SK-N-SH treated with all-trans-retinoic acid at 6 μM for 48 hours (cell line): Measurements from ENCODE around the gene PCNP.

Experiments used
- ATAC-seq: fragments of 200-7000 bp; cut with Tn5 transposase; 3 replicates; pipeline ENCODE4 v1.9.1; 2020; ENCODE audit warnings: mild to moderate bottlenecking, moderate library complexity
- BACH2 ChIP-seq: fragments of 250-450 bp; sonication (Bioruptor Pico); IDR thresholded peaks from 2 replicates; pipeline ENCODE4 v1.9.0; 2021; ENCODE audit warnings: mild to moderate bottlenecking, borderline replicate concordance
- CSDC2 ChIP-seq: fragments of 250-450 bp; sonication (Bioruptor Pico); IDR thresholded peaks from 2 replicates; pipeline ENCODE4 v1.5.0; 2020; ENCODE audit warnings: mild to moderate bottlenecking, moderate library complexity
- ESRRG ChIP-seq: fragments of 250-450 bp; sonication (Bioruptor Pico); IDR thresholded peaks from 2 replicates; pipeline ENCODE4 v1.6.1; 2021; ENCODE audit warnings: mild to moderate bottlenecking
- GLIS3 ChIP-seq: fragments of 250-450 bp; sonication (Bioruptor Pico); IDR thresholded peaks from 2 replicates; pipeline ENCODE4 v1.5.0; 2020; ENCODE audit warnings: mild to moderate bottlenecking, moderate library complexity
- ISL1 ChIP-seq: fragments of 250-450 bp; sonication (Bioruptor Pico); IDR thresholded peaks from 2 replicates; pipeline ENCODE4 v2.1.2; 2022; ENCODE audit warnings: mild to moderate bottlenecking, moderate library complexity
- OSR1 ChIP-seq: fragments of 250-450 bp; sonication (Bioruptor Pico); IDR thresholded peaks from 2 replicates; pipeline ENCODE4 v1.8.0; 2022; ENCODE audit warnings: moderate library complexity, mild to moderate bottlenecking, inconsistent platforms
- PPARA ChIP-seq: fragments of 250-450 bp; sonication (Bioruptor Pico); IDR thresholded peaks from 2 replicates; pipeline ENCODE4 v1.5.0; 2020; ENCODE audit warnings: mild to moderate bottlenecking, borderline replicate concordance
- RARB ChIP-seq: fragments of 250-450 bp; sonication (Bioruptor Pico); IDR thresholded peaks from 2 replicates; pipeline ENCODE4 v1.8.0; 2021; ENCODE audit warnings: mild to moderate bottlenecking, moderate library complexity
- TCF4 ChIP-seq: fragments of 250-450 bp; sonication (Bioruptor Pico); IDR thresholded peaks from 2 replicates; pipeline ENCODE4 v1.8.0; 2021; ENCODE audit warnings: mild to moderate bottlenecking, moderate library complexity, borderline replicate concordance
- TOX ChIP-seq: fragments of 250-450 bp; sonication (Bioruptor Pico); IDR thresholded peaks from 2 replicates; pipeline ENCODE4 v1.8.0; 2021; ENCODE audit warnings: mild to moderate bottlenecking, moderate library complexity, borderline replicate concordance
- ZFP3 ChIP-seq: fragments of 250-450 bp; sonication (Bioruptor Pico); IDR thresholded peaks from 2 replicates; pipeline ENCODE4 v1.5.0; 2020; ENCODE audit warnings: mild to moderate bottlenecking, moderate library complexity
- ZFP30 ChIP-seq: fragments of 450-650 bp; formaldehyde crosslinking; IDR thresholded peaks from 2 replicates; pipeline ENCODE4 v1.5.0; 2022; ENCODE audit warnings: mild to moderate bottlenecking, moderate library complexity
- ZNF565 ChIP-seq: fragments of 450-650 bp; formaldehyde crosslinking; conservative IDR thresholded peaks from 2 replicates; pipeline ENCODE4 v1.5.0; 2020; ENCODE audit warnings: low read depth, mild to moderate bottlenecking, moderate library complexity
- ZNF70 ChIP-seq: fragments of 450-650 bp; formaldehyde crosslinking; IDR thresholded peaks from 2 replicates; pipeline ENCODE4 v1.5.0; 2020; ENCODE audit warnings: mild to moderate bottlenecking, moderate library complexity
- ZNF8 ChIP-seq: fragments of 450-650 bp; formaldehyde crosslinking; IDR thresholded peaks from 2 replicates; pipeline ENCODE4 v1.5.0; 2020; ENCODE audit warnings: mild to moderate bottlenecking, moderate library complexity
- TF ChIP-seq, protein P1 (sequence below): fragments of 250-450 bp; sonication (Bioruptor Pico); IDR thresholded peaks from 2 replicates; pipeline ENCODE4 v1.5.1; 2021; ENCODE audit warnings: mild to moderate bottlenecking, moderate library complexity
- TF ChIP-seq, protein P2 (sequence below): fragments of 250-450 bp; sonication (Bioruptor Pico); IDR thresholded peaks from 2 replicates; pipeline ENCODE4 v1.8.0; 2020; ENCODE audit warnings: mild to moderate bottlenecking, moderate library complexity, borderline replicate concordance
- TF ChIP-seq, protein P3 (sequence below): fragments of 250-450 bp; sonication (Bioruptor Pico); IDR thresholded peaks from 2 replicates; pipeline ENCODE4 v1.8.0; 2021; ENCODE audit warnings: low read depth, mild to moderate bottlenecking, moderate library complexity, borderline replicate concordance
- TF ChIP-seq, protein P4 (sequence below): fragments of 250-450 bp; sonication (Bioruptor Pico); IDR thresholded peaks from 2 replicates; pipeline ENCODE4 v1.5.1; 2020; ENCODE audit warnings: low read depth, mild to moderate bottlenecking, moderate library complexity
- TF ChIP-seq, protein P5 (sequence below): fragments of 250-450 bp; sonication (Bioruptor Pico); IDR thresholded peaks from 2 replicates; pipeline ENCODE4 v1.5.0; 2020; ENCODE audit warnings: mild to moderate bottlenecking, moderate library complexity

Gene PCNP

DNA sequence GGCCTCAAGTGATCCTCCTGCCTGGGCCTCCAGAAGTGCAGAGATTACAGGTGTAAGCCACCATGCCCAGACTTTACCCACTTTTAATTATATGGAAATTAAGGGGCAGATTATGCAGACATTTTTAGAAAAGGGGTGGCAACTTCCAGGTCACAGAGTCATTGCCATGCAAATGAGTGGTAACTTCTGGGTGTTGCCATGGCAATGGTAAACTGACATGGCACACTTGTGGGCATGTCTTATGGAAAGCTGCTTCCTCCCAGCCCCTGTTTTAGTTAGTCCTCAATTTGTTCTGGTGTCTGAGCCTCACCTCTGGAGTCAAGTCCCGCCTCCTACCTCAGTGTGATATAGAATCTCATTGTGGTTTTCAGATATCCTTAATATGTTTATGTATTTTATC is 49.7 kb downstream of the PCNP start:
- TF ChIP-seq ZNF70 (CRISPR knock-in tag) (no peak), RARB (CRISPR knock-in tag) (no peak)
- no peak for ATAC-seq

DNA sequence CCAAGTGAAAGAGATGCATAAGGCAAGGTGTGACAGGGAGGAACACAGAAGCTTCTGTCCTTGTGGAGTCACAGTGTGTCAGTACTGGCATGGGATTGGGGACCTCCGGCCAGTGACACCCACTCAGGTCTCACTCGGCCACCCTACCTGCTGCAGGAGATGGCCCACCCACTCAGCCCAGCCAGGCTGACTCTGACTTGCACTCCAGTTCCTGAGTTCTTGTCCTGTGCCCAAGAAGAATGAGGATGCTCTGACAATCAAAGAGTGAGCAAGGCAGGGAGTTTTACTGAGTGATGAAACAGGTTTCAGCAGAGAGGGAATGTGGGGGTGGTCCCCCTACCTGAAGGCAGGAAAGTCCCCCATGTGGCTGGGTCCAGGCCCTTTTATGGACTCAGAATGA is 50.9 kb downstream of the PCNP start:
- ATAC-seq, result no peak
- TF ChIP-seq TCF4, result no peak

DNA sequence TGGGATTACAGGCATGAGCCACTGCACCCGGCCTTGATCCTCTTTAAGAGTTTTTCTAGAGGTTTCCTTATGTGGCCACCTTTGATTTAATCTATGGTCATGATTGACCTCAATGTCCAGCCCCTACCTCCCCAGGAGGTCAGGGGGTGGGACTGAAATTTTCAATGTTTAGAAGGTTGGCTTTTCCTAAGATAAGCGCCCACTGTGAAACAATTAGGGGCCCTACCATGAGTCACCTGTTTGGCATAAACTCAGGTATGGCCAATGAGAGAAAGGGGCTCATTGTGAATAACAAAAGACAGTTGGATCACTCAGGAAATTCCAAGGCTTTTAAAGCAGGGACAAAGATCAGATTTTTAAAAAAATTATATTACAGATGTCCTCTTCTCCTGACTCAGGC is 51.9 kb downstream of the PCNP start:
- no peak for ATAC-seq
- TF ChIP-seq BACH2 (CRISPR knock-in tag) (no peak), ZFP30 (no peak), PPARA (CRISPR knock-in tag) (no peak), ZNF565 (no peak), TCF4 (no peak), ISL1 (CRISPR knock-in tag) (no peak), GLIS3 (CRISPR knock-in tag) (no peak), ZFP3 (CRISPR knock-in tag) (no peak), TOX (no peak), RARB (CRISPR knock-in tag) (no peak), ESRRG (CRISPR knock-in tag) (no peak), ZNF8 (CRISPR knock-in tag) (no peak), CSDC2 (CRISPR knock-in tag) (no peak), ZNF70 (CRISPR knock-in tag) (no peak)
- TF ChIP-seq, protein P1, sequence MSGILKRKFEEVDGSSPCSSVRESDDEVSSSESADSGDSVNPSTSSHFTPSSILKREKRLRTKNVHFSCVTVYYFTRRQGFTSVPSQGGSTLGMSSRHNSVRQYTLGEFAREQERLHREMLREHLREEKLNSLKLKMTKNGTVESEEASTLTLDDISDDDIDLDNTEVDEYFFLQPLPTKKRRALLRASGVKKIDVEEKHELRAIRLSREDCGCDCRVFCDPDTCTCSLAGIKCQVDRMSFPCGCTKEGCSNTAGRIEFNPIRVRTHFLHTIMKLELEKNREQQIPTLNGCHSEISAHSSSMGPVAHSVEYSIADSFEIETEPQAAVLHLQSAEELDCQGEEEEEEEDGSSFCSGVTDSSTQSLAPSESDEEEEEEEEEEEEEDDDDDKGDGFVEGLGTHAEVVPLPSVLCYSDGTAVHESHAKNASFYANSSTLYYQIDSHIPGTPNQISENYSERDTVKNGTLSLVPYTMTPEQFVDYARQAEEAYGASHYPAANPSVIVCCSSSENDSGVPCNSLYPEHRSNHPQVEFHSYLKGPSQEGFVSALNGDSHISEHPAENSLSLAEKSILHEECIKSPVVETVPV (CRISPR knock-in tag), result no peak
- TF ChIP-seq, protein P2, sequence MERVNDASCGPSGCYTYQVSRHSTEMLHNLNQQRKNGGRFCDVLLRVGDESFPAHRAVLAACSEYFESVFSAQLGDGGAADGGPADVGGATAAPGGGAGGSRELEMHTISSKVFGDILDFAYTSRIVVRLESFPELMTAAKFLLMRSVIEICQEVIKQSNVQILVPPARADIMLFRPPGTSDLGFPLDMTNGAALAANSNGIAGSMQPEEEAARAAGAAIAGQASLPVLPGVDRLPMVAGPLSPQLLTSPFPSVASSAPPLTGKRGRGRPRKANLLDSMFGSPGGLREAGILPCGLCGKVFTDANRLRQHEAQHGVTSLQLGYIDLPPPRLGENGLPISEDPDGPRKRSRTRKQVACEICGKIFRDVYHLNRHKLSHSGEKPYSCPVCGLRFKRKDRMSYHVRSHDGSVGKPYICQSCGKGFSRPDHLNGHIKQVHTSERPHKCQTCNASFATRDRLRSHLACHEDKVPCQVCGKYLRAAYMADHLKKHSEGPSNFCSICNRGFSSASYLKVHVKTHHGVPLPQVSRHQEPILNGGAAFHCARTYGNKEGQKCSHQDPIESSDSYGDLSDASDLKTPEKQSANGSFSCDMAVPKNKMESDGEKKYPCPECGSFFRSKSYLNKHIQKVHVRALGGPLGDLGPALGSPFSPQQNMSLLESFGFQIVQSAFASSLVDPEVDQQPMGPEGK (CRISPR knock-in tag), result no peak
- TF ChIP-seq, protein P3, sequence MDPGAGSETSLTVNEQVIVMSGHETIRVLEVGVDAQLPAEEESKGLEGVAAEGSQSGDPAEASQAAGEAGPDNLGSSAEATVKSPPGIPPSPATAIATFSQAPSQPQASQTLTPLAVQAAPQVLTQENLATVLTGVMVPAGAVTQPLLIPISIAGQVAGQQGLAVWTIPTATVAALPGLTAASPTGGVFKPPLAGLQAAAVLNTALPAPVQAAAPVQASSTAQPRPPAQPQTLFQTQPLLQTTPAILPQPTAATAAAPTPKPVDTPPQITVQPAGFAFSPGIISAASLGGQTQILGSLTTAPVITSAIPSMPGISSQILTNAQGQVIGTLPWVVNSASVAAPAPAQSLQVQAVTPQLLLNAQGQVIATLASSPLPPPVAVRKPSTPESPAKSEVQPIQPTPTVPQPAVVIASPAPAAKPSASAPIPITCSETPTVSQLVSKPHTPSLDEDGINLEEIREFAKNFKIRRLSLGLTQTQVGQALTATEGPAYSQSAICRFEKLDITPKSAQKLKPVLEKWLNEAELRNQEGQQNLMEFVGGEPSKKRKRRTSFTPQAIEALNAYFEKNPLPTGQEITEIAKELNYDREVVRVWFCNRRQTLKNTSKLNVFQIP (CRISPR knock-in tag), result no peak
- TF ChIP-seq, protein P4, sequence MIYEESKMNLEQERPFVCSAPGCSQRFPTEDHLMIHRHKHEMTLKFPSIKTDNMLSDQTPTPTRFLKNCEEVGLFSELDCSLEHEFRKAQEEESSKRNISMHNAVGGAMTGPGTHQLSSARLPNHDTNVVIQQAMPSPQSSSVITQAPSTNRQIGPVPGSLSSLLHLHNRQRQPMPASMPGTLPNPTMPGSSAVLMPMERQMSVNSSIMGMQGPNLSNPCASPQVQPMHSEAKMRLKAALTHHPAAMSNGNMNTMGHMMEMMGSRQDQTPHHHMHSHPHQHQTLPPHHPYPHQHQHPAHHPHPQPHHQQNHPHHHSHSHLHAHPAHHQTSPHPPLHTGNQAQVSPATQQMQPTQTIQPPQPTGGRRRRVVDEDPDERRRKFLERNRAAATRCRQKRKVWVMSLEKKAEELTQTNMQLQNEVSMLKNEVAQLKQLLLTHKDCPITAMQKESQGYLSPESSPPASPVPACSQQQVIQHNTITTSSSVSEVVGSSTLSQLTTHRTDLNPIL (CRISPR knock-in tag), result no peak
- TF ChIP-seq, protein P5, sequence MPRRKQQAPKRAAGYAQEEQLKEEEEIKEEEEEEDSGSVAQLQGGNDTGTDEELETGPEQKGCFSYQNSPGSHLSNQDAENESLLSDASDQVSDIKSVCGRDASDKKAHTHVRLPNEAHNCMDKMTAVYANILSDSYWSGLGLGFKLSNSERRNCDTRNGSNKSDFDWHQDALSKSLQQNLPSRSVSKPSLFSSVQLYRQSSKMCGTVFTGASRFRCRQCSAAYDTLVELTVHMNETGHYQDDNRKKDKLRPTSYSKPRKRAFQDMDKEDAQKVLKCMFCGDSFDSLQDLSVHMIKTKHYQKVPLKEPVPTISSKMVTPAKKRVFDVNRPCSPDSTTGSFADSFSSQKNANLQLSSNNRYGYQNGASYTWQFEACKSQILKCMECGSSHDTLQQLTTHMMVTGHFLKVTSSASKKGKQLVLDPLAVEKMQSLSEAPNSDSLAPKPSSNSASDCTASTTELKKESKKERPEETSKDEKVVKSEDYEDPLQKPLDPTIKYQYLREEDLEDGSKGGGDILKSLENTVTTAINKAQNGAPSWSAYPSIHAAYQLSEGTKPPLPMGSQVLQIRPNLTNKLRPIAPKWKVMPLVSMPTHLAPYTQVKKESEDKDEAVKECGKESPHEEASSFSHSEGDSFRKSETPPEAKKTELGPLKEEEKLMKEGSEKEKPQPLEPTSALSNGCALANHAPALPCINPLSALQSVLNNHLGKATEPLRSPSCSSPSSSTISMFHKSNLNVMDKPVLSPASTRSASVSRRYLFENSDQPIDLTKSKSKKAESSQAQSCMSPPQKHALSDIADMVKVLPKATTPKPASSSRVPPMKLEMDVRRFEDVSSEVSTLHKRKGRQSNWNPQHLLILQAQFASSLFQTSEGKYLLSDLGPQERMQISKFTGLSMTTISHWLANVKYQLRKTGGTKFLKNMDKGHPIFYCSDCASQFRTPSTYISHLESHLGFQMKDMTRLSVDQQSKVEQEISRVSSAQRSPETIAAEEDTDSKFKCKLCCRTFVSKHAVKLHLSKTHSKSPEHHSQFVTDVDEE (CRISPR knock-in tag), result no peak

DNA sequence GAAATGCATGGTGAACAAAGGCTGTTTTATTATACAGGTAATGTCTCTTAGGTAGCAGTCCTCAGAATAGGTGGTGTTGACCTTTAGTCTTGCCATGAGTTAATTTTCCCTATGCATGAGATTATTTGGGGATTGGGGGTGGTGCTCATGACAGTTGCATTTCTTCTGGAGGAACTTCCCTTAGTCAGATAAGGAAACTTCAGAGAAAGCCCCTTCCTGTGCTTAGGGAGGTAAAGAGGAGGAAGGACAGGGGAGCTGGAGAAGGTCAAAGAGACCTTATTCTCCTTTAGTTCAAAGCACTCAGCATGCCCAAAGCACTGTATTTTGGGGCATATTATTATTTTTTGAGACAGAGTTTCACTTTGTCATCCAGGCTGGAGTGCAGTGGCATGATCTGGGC is 55.2 kb downstream of the PCNP start:
- TF ChIP-seq ESRRG (CRISPR knock-in tag) (no peak), GLIS3 (CRISPR knock-in tag) (no peak), ISL1 (CRISPR knock-in tag) (no peak), OSR1 (CRISPR knock-in tag) (no peak), ZFP30 (no peak), PPARA (CRISPR knock-in tag) (no peak)
- TF ChIP-seq, protein P1 (CRISPR knock-in tag), result no peak
- TF ChIP-seq, protein P2 (CRISPR knock-in tag), result no peak
- ATAC-seq, result no peak
